HG02759 (cell line): ENCODE measurements around the gene ZNF24.
A peak's percentile ranks its signal among the peaks of the same experiment; 100 is the strongest.

Source experiments
- ATAC-seq: cut with Tn5 transposase; IDR thresholded peaks from one replicate; pipeline ENCODE4 v1.9.1; 2021; ENCODE audit warnings: mild to moderate bottlenecking, moderate library complexity; ENCODE audit not compliant: unreplicated experiment

ZNF24 gene

GRCh38 chr18:35355140-35355618, 11.0 kb upstream of the ZNF24 start:
- ATAC-seq = peak; percentile 100

- ATAC-seq = no peak
Observed at GRCh38 chr18:35352778-35353177, 8.6 kb upstream of the ZNF24 start.

- no peak for ATAC-seq
Observed at GRCh38 chr18:35352283-35352682, 8.1 kb upstream of the ZNF24 start.

GRCh38 chr18:35348001-35348400, 3.8 kb upstream of the ZNF24 start:
- no peak for ATAC-seq

GRCh38 chr18:35345950-35346349, 1.7 kb upstream of the ZNF24 start:
- no peak for ATAC-seq

DNA sequence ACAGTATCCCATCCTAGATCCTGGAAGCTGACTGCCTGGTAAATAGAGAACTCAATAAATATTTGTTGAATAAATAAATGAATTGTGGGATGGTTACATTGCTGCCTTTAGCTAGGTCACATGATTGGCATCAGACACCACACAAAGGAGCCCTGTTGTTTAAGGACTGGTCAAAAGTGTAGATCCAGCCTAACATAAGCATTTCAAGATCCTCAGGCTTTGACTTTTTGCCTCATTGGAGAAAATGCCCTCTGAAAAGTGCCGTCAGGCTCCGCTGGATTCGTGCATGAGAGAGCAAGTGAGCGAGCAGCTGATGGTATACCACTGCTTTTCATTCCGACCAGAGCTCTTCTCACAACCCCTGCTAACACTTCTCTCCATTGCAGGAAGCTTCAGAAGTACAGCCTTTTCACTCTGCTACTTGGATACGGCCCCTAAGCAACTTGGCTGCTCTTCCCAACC, 1.3 kb upstream of the ZNF24 start:
- ATAC-seq = no peak

DNA sequence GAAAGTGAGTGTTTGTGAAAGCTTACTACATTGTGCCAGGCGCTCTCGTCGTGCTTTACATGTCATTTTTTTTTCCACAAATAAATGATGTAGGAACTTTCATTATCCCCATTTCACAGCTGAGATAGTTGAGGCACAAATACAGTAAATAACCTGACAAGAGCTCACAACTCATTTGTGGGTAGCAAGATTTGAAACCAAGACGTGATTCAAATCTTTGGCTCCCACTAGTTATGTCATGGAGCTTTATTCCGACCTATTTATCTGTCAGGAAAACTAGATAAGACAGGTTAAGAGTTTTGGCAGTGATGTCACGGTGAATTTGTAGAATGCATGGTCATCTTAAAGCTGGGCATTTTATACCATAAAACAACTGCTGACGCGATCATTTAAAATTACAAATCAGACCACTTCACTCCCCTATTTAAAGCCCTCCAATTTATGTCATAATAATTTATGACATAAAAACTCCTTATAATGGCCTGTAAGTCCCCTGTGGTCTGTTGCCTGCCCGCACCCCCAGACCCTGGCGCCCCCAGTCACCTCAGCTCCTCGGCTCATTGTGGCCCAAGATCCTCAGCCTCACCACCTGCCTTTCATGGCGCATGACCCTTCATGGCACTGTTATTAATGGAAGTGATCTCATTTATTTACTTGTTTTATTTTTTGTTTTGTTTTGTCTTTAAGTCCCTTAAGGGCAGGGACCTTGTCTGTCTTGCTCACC, 678 bp upstream of the ZNF24 start:
- no peak for ATAC-seq

GRCh38 chr18:35343488-35343935, 708 bp downstream of the ZNF24 start:
- no peak for ATAC-seq

- ATAC-seq = no peak
Observed at GRCh38 chr18:35337286-35337685, 6.9 kb downstream of the ZNF24 start.

DNA sequence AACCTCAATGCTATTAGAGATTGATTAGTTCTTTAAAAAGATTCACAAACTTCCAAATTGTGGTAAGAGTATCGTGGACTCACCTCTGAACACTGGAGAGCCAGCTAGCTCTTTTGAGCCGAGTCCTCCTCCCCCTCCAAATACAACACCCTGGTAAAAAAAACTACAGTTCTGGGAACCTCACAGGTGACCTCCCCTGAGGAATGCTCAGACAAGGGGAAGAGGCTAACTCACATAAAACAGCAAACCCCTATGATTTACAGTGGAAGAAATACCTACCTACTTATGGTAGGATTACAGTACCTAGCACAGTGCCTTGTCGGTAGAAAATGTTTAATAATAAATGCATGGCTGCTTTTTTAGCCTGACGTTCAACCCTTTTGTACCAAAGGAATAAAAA, 8.4 kb downstream of the ZNF24 start:
- ATAC-seq = no peak

- ATAC-seq = no peak
Observed at GRCh38 chr18:35334821-35335220, 9.4 kb downstream of the ZNF24 start.

- ATAC-seq = no peak
Observed at GRCh38 chr18:35334212-35334611, 10.0 kb downstream of the ZNF24 start.

DNA sequence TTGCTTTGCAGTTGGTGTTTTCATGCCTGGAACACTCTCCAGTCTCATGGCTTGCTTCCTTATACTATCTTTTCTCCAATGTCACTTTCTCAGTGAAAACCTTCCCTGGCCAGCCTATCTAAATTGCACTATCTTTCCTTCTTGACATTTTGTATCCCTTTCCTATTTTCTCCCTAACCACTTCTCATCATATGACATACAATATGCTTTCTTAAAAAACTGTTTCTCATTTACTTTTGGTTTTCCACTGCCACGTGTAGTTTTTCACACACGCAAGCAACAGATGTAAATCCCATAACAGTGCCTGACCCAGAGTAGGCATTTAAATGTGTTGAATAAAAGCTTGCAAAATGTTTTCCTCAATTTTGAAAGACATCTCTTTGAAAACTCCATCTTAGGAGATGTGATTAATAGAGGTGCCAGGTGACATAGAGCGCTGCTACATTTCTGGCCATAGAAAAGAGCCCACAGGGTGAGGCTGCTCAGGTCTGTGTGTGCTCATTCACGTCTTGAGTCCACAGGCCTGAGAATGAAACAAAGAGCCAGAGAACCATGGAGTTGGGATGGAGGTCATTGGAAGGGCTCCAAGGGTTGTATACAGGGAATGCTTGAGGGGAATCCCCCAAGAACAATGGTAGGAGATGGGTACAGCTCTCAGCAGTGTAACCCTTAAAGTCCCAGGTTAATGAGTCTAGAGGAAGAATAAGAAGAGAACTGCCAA, 12.7 kb downstream of the ZNF24 start:
- ATAC-seq = no peak

GRCh38 chr18:35328868-35329267, 15.4 kb downstream of the ZNF24 start:
- ATAC-seq = no peak

GRCh38 chr18:35326695-35327387, 17.4 kb downstream of the ZNF24 start:
- ATAC-seq = no peak

DNA sequence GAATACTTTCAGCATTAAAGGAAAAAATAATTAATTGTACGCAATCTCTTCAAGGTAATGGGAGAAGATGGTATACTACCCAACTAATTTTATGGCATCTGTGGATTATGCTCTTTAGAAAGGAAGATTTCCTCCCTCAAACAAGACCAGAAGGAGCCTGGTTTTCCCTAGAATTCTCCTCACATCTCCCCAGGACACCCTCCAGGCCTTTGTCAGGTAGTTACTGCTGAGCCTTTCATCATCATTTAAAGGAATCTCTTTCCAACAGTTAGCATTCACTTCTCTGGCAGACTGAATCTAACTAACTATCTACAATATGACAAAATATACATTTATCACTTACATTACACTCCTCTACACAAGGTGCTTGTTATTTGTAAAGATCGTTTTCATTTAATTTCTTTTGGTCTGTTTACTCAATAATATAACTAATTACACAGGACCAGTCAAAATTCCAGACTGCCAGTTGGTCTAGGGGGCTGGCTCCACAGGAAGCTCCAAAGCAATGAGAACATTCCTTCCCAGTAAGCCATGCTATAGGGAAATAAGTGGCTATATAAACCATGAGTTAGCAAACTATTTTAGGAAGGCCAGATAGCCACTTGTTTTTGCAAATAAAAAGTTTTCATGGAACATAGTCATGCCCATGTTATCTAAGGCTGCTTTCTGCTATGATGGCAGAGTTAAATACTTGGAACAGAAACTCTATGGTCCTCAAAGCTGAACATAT, 19.1 kb downstream of the ZNF24 start:
- ATAC-seq = no peak

DNA sequence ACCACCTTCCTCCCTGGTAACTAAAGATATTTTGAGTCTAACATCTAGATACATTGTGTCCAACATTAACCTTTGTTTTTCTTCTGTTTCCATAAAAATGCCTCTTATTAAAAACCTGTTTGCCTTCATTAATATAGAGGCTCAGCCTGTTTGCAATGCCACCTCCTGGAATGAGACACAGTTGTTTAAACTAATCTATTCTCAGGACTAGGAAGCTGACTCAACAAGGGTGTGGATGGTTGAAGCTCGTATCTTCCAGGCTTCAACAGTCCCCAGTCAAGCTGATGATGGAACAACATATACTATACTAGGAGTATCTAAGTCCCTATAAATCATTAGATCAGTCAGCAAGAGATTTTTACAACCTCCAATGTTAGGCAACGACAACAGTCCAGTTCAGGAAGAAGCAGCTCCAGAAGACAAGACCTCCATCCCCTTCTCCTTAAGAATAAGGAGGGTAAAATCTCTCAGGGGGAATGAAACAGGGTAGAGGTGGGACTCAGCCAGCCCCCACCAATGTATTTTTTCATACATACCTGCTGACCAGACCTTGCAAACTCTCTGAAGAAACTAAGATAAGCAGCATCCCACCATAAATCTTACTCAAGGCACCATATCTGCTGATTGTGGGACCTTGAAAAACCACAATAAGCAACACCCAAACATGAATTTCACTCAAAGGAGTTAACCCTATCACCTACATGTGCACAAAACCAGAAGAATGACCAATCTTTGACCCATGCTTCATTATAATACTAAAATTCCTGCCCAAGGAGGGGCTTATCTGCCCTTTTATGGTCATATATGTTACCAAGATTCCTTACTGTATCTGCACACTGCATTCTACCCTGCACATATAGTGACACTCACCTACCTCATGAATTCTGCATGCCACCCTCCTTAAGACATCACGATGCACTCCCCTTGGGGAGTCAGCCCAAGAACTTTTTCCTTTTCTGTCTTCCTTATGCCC, 21.4 kb downstream of the ZNF24 start:
- ATAC-seq = no peak

- ATAC-seq = no peak
Observed at GRCh38 chr18:35311496-35311895, 32.7 kb downstream of the ZNF24 start.

DNA sequence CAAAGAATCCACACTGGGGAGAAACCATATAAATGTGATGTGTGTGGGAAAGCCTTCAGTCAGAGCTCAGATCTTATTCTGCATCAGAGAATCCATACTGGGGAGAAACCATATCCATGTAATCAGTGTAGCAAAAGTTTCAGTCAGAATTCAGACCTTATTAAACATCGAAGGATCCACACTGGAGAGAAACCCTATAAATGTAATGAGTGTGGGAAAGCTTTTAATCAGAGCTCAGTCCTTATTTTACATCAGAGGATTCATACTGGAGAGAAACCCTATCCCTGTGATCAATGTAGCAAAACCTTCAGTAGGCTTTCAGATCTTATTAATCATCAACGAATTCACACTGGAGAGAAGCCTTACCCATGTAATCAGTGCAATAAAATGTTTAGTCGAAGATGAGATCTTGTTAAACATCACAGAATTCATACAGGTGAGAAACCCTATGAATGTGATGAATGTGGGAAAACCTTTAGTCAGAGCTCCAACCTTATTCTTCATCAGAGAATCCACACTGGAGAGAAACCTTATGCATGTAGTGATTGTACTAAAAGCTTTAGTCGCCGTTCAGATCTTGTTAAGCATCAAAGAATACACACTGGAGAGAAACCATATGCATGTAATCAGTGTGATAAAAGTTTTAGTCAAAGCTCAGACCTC, 37.5 kb downstream of the ZNF24 start:
- ATAC-seq = no peak
